Myocyte (in vitro differentiated cells): Measurements from ENCODE around the gene ATP6V0D1. TPM values are rescaled to one million over a fixed set of nuclear protein-coding genes. Genes with fewer than 3 reads are reported as not detected.
A peak's percentile ranks its signal among the peaks of the same experiment; 100 is the strongest.

Source experiments
- DNase-seq: peaks from one replicate; pipeline ENCODE4 v3.0.0-alpha.2; 2012; ENCODE audit warnings: low read depth
- total RNA-seq: library from RNA; depleted of rRNA; stranded (reverse); fragments of >200 nt; gene quantifications from 2 replicates; pipeline ENCODE4 v1.2.3, GENCODE V29; 2014

Gene ATP6V0D1
- total RNA-seq, 1 donor from 2014 or later, result 234 TPM

DNA sequence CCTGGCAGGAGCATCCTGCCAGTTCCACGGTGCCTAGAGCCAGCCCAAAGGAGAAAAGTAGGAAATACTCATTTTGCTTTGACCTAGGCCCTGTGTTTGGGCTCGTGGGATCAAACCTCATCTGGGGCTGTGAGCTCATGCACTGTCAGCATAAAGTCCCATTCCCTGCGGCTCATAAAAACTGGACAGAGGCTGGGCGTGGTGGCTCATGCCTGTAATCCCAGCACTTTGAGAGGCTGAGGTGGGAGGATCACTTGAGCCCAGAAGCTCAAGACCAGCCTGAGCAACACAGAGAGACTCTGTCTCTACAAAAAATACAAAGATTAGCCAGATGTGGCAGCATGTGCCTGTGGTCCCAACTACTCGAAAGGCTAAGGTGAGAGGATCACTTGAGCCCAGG, 17.9 kb downstream of the ATP6V0D1 start:
- DNase-seq, result no peak

DNA sequence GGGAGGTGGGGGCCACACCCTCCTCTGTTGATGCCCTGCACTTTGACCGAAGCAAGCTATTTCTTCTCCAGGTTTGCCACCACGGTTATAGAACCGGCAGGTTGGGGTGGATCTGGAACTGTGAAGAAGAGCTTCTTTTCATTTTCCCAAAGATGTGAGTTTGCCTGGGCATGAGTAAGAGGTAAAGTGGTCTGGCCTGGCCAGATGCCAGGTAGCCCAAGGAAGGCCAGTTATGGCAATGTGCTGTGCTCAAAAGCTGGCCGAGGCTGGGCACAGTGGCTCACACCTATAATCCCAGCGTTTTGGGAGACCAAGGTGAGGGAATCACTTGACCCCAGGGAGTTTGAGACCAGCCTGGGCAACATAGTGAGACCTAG, 18.7 kb downstream of the ATP6V0D1 start:
- no peak for DNase-seq

DNA sequence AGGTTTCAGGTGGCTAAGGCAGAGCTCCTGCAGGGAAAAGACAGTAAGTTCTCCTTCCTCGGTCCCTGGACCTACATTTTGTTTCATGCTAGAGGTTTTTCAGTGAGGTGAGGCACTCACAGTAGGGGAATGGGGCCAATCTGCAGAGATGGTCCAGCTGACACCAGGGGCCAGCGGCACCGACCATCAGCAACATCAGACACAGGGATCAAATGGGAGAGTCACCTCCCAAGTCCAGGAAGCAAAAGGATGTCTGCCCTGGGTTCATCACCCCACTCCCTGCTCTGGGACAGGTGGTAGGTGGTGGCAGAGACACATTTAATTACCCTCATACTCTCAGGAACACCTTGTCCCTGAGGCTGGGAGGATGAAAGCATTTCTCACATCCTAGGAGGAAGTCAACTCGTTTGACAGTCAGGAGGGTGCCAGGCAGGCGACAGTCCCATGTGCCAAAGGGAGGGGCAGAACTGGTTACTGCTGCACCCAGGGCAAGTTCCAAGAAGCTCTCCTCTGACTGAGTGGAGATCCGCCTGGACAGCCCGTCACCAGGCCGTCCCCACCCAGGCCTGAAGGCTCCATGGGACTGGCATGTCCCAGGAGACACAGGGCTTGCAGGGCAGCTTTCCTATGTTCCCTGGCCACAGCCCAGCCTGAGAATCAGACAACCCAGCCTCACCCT, 19.2 kb downstream of the ATP6V0D1 start:
- no peak for DNase-seq

DNA sequence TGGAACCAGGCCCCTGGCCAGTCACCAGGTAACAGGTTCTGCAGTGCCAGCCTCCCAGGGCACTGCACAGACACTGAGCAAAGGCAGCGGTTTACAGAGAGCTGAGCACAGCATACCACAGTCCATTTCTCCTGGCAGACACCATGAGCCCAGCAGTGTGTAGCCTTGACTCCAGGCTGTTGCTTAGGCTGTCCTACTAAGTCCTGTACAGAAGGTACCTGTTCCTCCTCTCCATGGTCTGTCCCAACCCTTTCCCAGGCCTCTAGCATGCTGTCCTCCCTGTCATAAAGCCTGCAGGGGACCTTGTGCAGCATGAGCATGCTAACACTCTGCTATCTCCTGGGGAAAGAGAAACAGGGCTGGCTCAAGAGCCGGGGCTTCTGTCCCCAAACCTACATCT, 20.0 kb downstream of the ATP6V0D1 start:
- DNase-seq, result no peak

DNA sequence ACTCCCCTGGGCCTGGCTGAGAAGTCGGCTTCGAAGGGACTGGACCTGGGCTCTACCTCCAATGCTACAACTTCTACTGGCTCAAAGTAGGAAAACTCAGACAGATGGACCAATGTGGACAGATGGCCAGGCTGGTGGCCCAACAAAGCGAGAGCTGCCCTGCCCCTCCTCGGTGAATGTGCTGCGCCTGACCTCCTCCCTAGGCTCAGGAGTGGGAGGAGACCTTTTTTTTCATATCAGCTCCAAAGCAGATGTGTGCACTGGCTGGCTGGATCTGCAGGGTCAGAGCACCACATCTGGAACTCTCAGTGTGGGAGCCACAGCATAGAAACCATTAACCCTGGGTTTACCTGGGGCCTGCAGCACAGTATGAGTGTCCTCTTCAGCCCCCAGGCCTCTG, 20.8 kb downstream of the ATP6V0D1 start:
- no peak for DNase-seq

DNA sequence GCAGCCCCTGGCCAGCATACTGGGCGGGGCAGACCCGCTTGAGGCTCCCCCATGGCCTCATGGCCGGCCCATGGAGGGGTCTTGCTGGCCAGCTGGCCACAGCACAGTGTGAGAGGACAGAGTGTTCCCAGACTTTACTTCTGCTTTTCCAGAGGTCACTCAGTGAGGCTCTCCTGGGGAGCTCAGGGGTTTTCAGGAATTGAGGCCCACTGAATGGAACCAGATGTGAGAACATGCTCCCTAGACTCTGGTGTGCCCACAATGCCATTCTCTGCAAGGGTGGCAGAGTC, 21.2 kb downstream of the ATP6V0D1 start:
- DNase-seq, result no peak

DNA sequence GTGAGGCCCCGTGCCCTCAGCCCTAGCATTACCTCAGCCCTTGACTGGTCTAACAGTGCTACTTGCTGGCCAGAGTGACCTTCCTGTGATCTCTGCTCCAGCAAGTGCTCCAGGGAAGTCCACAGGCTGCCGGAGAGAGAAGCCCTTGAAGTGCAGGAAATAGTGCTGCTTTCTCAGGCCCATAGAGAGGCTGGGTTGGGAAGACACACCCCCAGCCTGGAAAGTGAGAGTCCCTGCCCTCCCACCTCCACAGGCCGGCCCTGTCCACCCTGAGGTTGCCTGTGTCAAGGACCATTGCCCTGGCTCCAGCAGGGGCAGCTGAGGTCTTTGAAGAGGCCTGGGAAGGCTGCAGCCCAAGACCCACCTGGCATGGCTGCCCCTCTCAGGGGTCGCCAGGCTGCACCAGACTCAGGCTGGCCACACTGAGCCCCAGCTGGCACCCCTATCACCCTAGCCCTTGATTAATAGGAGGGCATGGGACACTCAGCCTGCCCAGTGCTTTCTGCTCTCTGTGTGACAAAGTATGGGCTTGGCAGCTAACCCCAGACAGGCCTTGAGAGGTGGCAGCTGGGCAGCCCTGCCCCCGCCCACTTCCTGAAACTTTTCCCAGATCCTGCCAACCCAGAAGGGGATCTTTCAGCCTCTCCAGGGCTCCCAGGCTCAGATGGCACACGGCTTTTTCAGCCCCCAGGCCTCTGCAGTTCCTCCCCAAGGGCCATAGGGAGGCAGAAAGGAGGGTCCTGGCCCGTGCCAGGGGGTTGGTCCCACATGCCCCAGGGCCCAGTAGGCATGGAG, 21.7 kb downstream of the ATP6V0D1 start:
- peak; percentile 90 for DNase-seq

DNA sequence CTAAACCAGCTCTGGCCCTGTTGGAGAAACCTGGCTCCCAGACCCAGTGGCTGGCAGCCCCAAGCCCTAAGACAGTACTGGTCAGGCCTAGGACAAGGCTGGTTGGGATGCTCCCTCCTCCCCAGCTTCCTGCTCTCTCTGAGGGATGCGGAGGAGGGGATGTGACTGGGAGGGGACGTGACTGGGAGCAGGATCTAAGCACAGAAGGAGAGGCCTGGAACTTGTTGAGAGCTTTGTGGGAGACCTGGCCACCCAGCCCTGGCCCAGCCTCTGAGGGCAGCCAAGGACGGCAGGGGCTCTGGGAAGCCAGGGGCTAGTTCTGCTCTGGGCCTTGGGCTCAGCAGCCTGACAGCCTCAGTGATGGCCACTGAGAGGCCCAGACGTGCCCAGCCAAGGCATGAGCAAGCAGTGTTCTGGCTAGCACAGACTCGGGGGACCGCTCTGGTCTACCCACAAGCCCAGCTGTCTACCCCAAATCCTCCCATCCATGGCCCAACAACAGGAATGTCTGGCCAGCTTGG, 22.8 kb downstream of the ATP6V0D1 start:
- DNase-seq, result peak; percentile 63

DNA sequence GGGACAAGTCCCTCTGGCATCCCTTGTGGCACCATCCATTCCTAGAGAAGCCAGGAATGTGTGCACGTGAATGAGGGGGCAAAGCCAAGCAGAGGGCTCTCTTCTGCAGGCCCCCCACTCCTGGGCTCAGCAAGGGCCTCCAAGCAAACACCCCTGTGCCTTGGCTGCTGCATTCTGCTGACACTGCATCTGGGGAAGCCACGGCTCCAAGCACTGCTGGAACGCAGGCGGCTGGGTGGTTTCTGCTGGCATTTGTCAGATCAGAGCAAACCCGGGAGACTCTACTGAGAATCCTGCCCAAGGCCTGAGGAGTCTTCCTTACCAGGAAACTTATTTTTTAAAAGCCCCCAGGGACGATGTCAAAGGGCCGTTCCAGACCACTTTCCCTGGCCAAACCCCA, 23.3 kb downstream of the ATP6V0D1 start:
- no peak for DNase-seq

DNA sequence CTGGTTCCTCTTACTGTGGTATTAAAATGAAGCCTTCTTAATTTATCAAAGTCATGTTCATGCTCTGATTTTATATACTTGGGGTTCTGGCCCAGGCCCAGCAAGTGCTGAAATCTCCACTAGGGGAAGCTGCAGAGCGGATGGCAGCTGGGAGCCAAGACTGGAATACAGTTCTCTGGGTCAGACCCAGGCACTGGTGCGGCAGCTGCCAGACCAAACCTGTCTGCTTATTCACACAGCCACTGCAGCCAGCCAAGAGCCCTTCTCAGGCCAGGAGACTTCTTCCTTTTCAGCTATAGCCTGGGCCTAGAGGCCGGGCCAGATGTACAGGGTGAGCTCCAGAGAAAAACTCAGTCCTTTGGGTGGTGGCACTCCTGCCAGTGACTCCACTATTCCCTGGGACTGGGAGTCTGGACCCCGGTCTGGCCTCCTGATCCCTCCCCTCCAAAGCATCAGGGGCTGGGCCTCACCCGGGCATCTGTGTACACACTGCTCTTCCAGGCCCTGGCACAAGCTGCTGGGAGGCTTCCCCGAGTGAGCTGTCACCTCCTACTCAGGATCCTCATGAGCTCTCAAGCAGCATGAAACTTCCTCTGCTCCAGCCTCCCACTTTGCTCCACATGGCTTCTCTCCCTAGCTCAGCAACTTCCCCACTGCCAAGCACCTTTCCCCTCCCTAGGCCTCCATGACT, 24.4 kb downstream of the ATP6V0D1 start:
- peak; percentile 87 for DNase-seq

DNA sequence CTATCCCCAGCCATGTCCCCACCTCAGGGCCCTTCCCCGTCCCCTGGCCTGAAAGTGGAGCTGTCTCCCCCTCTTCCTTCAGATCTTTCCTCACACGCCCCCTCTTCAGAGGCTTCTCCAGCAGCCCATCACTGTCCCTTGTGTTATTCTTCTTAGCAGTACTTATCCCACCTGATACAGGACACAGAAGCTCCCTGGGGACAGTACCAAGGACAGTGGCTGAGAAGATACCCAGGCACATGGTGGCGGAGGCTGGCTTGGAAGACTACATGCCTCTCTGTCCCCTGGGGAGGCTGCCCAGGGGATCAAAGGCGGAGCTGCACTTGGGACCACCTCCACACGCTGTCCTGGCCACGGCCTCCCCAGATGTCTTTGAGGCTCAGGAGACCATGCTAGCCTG, 26.1 kb downstream of the ATP6V0D1 start:
- no peak for DNase-seq

DNA sequence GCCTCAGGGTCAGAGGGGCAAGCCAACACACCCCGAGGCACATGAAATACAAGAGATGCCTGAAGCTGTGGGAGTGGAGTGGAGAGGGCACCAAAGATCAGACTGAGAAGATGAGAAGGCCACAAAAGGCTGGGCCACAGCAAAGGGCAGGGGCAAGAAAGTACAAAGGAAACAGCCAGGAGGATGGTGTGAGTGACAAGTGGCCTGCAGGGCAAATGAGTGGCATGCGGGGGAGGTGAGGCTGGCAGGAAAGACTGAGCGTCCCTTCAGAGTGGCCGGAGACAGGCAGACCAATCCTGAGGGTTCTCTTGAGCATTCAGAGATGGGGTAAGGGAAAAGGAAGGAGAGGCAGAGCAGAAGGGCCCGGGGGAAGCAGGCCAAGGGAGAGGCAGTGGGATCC, 26.9 kb downstream of the ATP6V0D1 start:
- no peak for DNase-seq

DNA sequence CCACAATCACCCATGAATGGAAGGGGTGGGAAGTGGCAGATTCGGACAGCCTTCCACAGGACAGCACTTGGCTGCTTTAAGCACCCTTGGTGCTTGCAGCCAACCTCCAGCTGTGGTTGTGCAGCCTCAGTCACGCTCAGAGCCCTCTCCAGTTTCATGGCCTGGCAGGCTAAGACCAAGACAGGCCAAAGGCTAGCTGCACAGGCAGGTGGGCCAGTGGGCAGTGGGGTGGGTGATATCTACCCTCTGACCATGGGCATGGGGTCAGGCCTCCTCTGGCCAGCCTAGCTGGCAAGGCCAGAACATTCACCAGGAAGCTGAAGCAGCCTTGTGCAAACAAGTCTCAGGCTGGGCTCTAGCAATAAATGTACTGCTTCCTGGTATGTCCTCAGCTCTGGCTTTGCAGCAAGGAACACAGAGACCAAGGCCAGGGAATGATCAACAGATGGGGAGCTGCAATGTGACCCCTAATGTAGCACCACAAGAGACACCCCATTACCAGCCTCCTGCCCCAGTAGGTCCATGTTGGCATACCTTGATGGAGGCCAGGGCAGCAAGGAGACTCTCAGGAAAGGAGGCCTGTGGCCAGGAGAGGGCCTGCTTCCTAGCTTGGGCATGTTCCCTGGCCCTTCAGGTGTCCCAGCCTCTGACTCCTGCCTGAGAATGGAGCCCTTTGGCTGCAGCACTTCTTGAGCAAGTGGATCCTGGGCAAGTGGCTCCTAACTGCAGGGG, 29.1 kb downstream of the ATP6V0D1 start:
- DNase-seq, result peak; percentile 88

DNA sequence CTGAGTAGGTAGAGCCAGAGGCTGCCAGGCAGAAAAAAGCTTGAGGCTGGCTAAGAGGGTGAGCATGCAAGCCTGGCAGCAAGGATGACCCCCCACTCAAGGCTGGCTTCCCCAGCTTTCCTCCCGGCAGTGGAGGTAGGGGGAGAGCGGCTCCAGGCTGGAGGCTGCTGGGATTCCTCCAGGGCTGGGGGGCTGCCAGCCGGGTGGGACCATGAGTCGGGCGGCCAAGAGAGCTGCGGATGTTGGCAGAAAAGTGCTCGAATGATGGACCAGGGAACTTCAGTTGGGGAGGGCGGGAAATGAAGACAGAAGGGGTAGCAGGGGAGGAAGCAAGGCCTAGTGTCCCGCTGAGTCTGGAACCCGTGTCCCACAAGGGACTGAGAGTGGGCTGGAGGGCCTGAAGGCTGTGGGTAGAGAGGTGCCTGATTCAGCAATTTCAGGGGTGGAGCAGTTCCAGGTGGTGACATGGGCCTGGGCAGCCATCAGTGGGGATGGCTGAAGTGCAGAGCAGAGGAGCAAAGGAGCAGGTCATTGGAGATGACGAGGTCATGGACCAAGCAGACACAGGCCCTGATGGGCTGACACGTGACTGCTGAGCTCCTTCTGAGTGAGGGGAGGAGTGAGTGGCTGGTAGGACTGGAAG, 29.8 kb downstream of the ATP6V0D1 start:
- DNase-seq, result no peak

DNA sequence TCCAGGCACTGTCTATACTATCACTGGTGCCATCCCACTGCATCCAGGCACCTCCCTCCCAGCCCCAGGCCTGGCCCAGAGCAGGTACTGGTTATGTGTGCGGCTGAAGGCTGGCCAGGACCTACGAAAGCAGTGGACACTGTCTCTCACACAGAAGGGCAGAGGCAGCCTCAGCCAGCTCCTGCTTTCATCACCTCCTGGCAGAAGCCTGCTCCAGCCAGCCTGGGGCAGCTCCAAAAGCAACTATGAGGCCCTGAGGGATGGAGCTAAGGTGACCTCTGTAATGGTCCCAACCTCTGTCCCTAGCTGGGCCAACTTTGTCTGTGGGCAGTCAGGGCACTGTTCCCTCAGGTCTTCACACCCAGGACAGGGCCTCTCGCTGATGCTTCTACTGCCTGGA, 31.2 kb downstream of the ATP6V0D1 start:
- no peak for DNase-seq

DNA sequence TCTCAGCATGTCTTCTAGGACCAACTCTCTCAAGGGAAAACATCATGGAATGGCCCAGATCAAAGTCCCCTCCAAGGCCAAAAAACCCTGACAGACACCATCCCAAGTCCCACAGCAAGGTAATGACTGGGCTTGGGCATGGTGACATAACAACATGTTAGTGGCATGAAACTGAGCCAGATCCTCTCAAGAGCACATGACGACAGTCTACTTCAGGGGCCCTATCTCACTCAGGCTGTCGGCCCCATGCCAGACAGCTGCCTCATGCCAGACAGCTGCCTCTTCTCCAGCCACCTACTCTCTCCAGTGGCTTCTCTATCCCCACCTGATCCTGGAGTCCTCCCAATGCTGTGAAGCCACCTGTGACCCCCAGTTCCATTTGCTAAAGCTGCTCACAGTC, 31.6 kb downstream of the ATP6V0D1 start:
- DNase-seq, result peak; percentile 94

DNA sequence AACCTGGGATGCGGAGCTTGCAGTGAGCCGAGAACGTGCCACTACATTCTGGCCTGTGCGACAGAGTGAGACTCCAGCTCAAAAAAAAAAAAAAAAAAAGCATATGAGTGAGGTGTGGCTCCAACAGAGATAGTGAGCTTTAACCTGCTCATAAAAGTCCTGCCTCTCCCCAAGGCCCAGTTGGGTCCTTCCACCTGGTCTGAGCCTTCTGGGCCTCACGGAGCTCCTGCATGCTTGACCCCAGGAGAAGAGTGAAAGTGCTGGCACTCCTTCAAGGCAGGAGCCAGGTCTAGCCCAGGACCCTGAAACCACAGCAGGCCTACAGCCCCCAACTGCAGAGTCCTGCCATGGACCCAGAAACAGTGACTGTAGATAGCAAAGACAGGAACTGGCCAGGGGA, 32.4 kb downstream of the ATP6V0D1 start:
- no peak for DNase-seq

DNA sequence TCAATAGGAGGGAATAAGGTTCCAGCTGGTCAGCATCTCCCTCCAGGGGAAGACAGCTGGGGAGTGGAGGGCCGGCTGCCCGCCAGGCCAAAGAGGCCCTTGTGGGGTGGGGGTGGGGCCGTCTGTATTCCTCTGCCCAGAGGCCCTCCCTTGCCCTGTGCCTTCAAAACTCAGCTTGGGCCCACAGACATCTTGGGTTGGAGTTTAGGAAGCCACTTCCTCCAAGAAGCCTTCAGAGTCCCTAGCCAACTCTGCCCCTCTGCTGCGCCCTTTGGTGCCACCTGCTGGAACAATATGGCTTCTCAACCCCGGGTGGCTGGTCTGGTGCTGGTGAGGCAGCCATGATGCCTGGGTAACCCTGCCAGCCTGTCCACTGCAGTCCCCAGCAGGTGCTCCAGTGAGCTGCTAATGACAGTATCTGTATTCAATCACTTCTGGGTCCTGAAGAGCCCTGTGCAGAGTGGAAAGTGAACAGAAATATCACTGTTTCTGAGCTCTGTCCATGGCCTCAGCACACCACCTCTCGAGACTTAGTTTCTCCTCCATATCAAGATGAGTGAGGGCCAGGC, 33.4 kb downstream of the ATP6V0D1 start:
- DNase-seq, result peak; percentile 93

DNA sequence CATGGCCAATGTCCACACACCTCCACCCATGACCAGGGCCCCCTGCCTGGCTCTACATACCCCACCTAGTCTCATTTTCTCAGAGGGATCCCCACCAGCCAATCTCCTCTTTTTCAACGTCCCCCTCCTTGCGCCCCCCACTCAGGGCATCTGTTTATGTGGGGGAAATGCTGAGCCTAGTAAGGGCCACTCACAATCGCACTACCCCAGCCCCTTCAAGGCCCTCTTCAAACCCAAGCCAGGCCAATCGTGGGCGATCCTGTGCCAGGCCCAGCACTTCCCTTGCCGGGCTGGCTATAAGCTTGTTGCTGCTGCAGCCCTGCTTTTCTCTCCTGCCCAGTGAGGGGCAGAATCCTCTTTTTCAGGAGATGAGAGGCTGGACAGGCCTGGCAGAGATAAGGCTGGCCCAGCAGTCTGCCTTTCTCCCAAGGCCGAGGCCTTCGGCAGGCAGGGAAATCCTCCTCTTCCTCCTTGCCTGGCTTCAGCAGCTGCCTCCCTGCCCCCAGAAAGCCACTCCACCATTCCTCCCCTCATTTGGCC, 33.9 kb downstream of the ATP6V0D1 start:
- DNase-seq, result no peak
